T-cell (primary cell): Measurements from ENCODE around the gene JAML. TPM values are rescaled to one million over a fixed set of nuclear protein-coding genes. Genes with fewer than 3 reads are reported as not detected.

Experiments used
- ATAC-seq, 4 experiments: fragments of 200-7000 bp in 3 of 4; fragments of 150-1000 bp in 1 of 4; cut with Tn5 transposase; replicated peaks in 1 of 4; 1 replicate in 3 of 4; 2 replicates in 1 of 4; pipeline ENCODE4 v1.10.0; 2021; ENCODE audit warnings: moderate library complexity in 3 of 4, mild to moderate bottlenecking in 2 of 4, moderate number of reproducible peaks in 1 of 4
- CTCF ChIA-PET, 2 donors: fragments of 300-600 bp; sonication (Branson Sonifier 250); formaldehyde crosslinking; loops; one replicate each; lab custom pipeline; 2022; ENCODE audit warnings: antibody characterized with exemption in 2 of 2; lab: Charles Lee
- POLR2A ChIA-PET, 2 donors: fragments of 300-600 bp; sonication (Branson Sonifier 250); formaldehyde crosslinking; loops; one replicate each; lab custom pipeline; 2022; ENCODE audit warnings: antibody characterized with exemption in 2 of 2; lab: Charles Lee
- DNase-seq, 35 experiments: peaks; one replicate each; pipeline versions ENCODE4 v3.0.0 to v3.0.0-alpha.2; 2013 to 2023
- H3K27ac ChIP-seq: one replicate; pipeline ENCODE4 v1.5.1; 2013; ENCODE audit warnings: low read length
- H3K27me3 ChIP-seq, 2 experiments: replicated peaks in 1 of 2; 1 replicate in 1 of 2; 2 replicates in 1 of 2; pipeline versions ENCODE4 v1.6.1 to v1.7.0; 2013; ENCODE audit warnings: low read length in 1 of 2, mixed read lengths in 1 of 2; ENCODE audit not compliant: control insufficient read depth in 2 of 2, insufficient read depth in 2 of 2; ENCODE audit errors: extremely low read depth in 1 of 2
- H3K36me3 ChIP-seq, 2 donors: 1 replicate in 1 of 2; 2 replicates in 1 of 2; pipeline versions ENCODE4 v1.6.1 to v1.7.0; 2013; ENCODE audit warnings: low read length in 1 of 2; ENCODE audit not compliant: control insufficient read depth in 2 of 2, insufficient read depth in 1 of 2; ENCODE audit errors: extremely low read depth in 1 of 2
- H3K4me1 ChIP-seq, 2 experiments: 1 replicate in 1 of 2; 2 replicates in 1 of 2; pipeline versions ENCODE4 v1.6.1 to v1.7.0; 2013; ENCODE audit warnings: low read length in 2 of 2, mixed read lengths in 1 of 2; ENCODE audit not compliant: insufficient read depth in 2 of 2, control insufficient read depth in 1 of 2; ENCODE audit errors: extremely low read depth in 1 of 2
- H3K4me3 ChIP-seq, 2 donors: 1 replicate in 1 of 2; 2 replicates in 1 of 2; pipeline versions ENCODE4 v1.5.1 to v1.7.0; 2013; ENCODE audit warnings: mild to moderate bottlenecking in 2 of 2, low read length in 1 of 2, moderate library complexity in 1 of 2; ENCODE audit not compliant: control insufficient read depth in 1 of 2; ENCODE audit errors: extremely low read depth in 1 of 2
- H3K9me3 ChIP-seq: 2 replicates; pipeline ENCODE4 v1.7.0; 2013
- H3K27ac Mint-ChIP-seq, 2 donors: one replicate each; pipeline ENCODE4 v1.8.0; 2020 to 2021; ENCODE audit warnings: mild to moderate bottlenecking in 2 of 2, mixed read lengths in 2 of 2
- H3K27me3 Mint-ChIP-seq, 2 donors: one replicate each; pipeline ENCODE4 v1.8.0; 2021 to 2022; ENCODE audit warnings: mixed read lengths in 2 of 2
- H3K36me3 Mint-ChIP-seq: one replicate; pipeline ENCODE4 v1.8.0; 2021; ENCODE audit warnings: mixed read lengths
- H3K4me1 Mint-ChIP-seq, 3 donors: one replicate each; pipeline ENCODE4 v1.8.0; 2020 to 2022; ENCODE audit warnings: mixed read lengths in 3 of 3, mild to moderate bottlenecking in 1 of 3
- H3K4me3 Mint-ChIP-seq, 3 donors: one replicate each; pipeline ENCODE4 v1.8.0; 2020 to 2022; ENCODE audit warnings: mild to moderate bottlenecking in 3 of 3, mixed read lengths in 3 of 3, moderate library complexity in 3 of 3
- H3K9me3 Mint-ChIP-seq, 3 donors: one replicate each; pipeline ENCODE4 v1.8.0; 2020 to 2022; ENCODE audit warnings: mixed read lengths in 3 of 3
- WGBS: methylation state at CpG from one replicate; pipeline ENCODE4 v1.1.5; 2013; ENCODE audit warnings: missing lambda C conversion rate; ENCODE audit not compliant: insufficient coverage; 5-methylcytosine and 5-hydroxymethylcytosine counted together
- total RNA-seq, 35 experiments: library from RNA in 6 of 35; stranded (reverse) in 6 of 35; fragments of 120-200 nt in 1 of 35; gene quantifications; one replicate each; pipeline versions ENCODE4 v1.2.1 to v1.2.4 and lab custom pipeline; 2013 to 2026

JAML gene
- total RNA-seq, 5 donors from 2014 or later (not counting 1 experiment from before 2014, with no cell fraction given) = 60.8 to 165 (median 95.8) TPM

GRCh38 chr11:118170882-118171268 lies 53.9 kb downstream of the JAML start:
- Histone ChIP-seq H3K4me3 (no peak overlapping the region), H3K9me3 (no peaks in the 10 kb centered on the region), H3K27ac (no peak overlapping the region), H3K36me3 (no peaks in the 10 kb centered on the region), H3K27me3 (peaks cover 0 to 61% of the 10 kb centered on the region in 2 experiments), H3K4me1 (peaks cover 0 to 9% of the 10 kb centered on the region in 2 experiments)
- H3K9me3 Mint-ChIP-seq = no peaks in the 10 kb centered on the region
- no peak overlapping the region for H3K4me3 Mint-ChIP-seq
- ATAC-seq = no peak
- no peak overlapping the region for H3K27ac Mint-ChIP-seq
- no peaks in the 10 kb centered on the region for H3K36me3 Mint-ChIP-seq
- WGBS = 83% methylated on average over 2 of the region's 8 CpGs
- H3K4me1 Mint-ChIP-seq = peaks cover 0 to 2% (median 2%) of the 10 kb centered on the region in 3 donors
- ChIA-PET CTCF (interaction anchor here (0.5 to 2.0 kb wide), 12 partner anchors 10 to 365 kb away, joined by 3 to 14 read pairs (median 3); no protein-coding TSS in a partner anchor), POLR2A (no interaction called here)
- no peak for DNase-seq
- H3K27me3 Mint-ChIP-seq = peaks cover 9 to 24% of the 10 kb centered on the region in 2 donors

GRCh38 chr11:118170231-118170630 lies 54.6 kb downstream of the JAML start:
- H3K4me1 ChIP-seq = peaks cover 0 to 9% of the 10 kb centered on the region in 2 experiments
- Mint-ChIP-seq H3K9me3 (no peaks in the 10 kb centered on the region), H3K36me3 (no peaks in the 10 kb centered on the region), H3K4me1 (peaks cover 0 to 2% (median 2%) of the 10 kb centered on the region in 3 donors), H3K4me3 (no peak overlapping the region), H3K27me3 (peaks cover 5 to 19% of the 10 kb centered on the region in 2 donors), H3K27ac (no peak overlapping the region)
- no peaks in the 10 kb centered on the region for H3K9me3 ChIP-seq
- DNase-seq (no peak), ATAC-seq (no peak)
- H3K36me3 ChIP-seq = no peaks in the 10 kb centered on the region
- H3K27ac ChIP-seq = no peak overlapping the region
- ChIA-PET CTCF (no interaction called here), POLR2A (no interaction called here)
- peaks cover 0 to 61% of the 10 kb centered on the region in 2 experiments for H3K27me3 ChIP-seq
- WGBS = 84% methylated on average over 9 of the region's 9 CpGs
- no peak overlapping the region for H3K4me3 ChIP-seq

GRCh38 chr11:118169300-118170140 lies 55.3 kb downstream of the JAML start:
- no peak for ATAC-seq

GRCh38 chr11:118168751-118169150 lies 56.1 kb downstream of the JAML start:
- no peaks in the 10 kb centered on the region for H3K36me3 ChIP-seq
- WGBS = no CpG with 5 or more reads among the region's 3 CpGs
- H3K9me3 ChIP-seq = no peaks in the 10 kb centered on the region
- peaks cover 0 to 71% of the 10 kb centered on the region in 2 experiments for H3K27me3 ChIP-seq
- DNase-seq (no peak), ATAC-seq (no peak)
- Mint-ChIP-seq H3K4me1 (peaks cover 0 to 2% (median 2%) of the 10 kb centered on the region in 3 donors), H3K27ac (no peak overlapping the region), H3K4me3 (no peak overlapping the region), H3K27me3 (peaks cover 5 to 23% of the 10 kb centered on the region in 2 donors), H3K36me3 (no peaks in the 10 kb centered on the region), H3K9me3 (no peaks in the 10 kb centered on the region)
- H3K27ac ChIP-seq = no peak overlapping the region
- H3K4me3 ChIP-seq = no peak overlapping the region
- ChIA-PET CTCF (no interaction called here), POLR2A (no interaction called here)
- peaks cover 0 to 9% of the 10 kb centered on the region in 2 experiments for H3K4me1 ChIP-seq

More at GRCh38 chr11:118169300-118170140, 55.3 kb downstream of the JAML start:
- H3K27me3 Mint-ChIP-seq = peaks cover 5 to 21% of the 10 kb centered on the region in 2 donors
- Histone ChIP-seq H3K4me1 (peaks cover 0 to 9% of the 10 kb centered on the region in 2 experiments), H3K27ac (no peak overlapping the region), H3K36me3 (no peaks in the 10 kb centered on the region), H3K9me3 (no peaks in the 10 kb centered on the region), H3K4me3 (no peak overlapping the region), H3K27me3 (peaks cover 0 to 67% of the 10 kb centered on the region in 2 experiments)
- WGBS = 87% methylated on average over 5 of the region's 7 CpGs
- H3K27ac Mint-ChIP-seq = no peak overlapping the region
- H3K4me3 Mint-ChIP-seq = no peak overlapping the region
- H3K4me1 Mint-ChIP-seq = peaks cover 0 to 2% (median 2%) of the 10 kb centered on the region in 3 donors
- ChIA-PET POLR2A (no interaction called here), CTCF (interaction anchor here in 1 of 2 donors (0.7 kb wide), 1 partner anchor 1025 kb away, joined by 4 read pairs; no protein-coding TSS in a partner anchor)
- no peak for DNase-seq
- H3K9me3 Mint-ChIP-seq = no peaks in the 10 kb centered on the region
- no peaks in the 10 kb centered on the region for H3K36me3 Mint-ChIP-seq

GRCh38 chr11:118168316-118168715 lies 56.5 kb downstream of the JAML start:
- CTCF ChIA-PET = no interaction called here
- Mint-ChIP-seq H3K36me3 (no peaks in the 10 kb centered on the region), H3K4me3 (no peak overlapping the region), H3K27me3 (peaks cover 5 to 26% of the 10 kb centered on the region in 2 donors), H3K27ac (no peak overlapping the region), H3K4me1 (peaks cover 0 to 2% (median 2%) of the 10 kb centered on the region in 3 donors), H3K9me3 (no peaks in the 10 kb centered on the region)
- Histone ChIP-seq H3K4me3 (no peak overlapping the region), H3K36me3 (no peaks in the 10 kb centered on the region), H3K27ac (no peak overlapping the region), H3K4me1 (peaks cover 0 to 9% of the 10 kb centered on the region in 2 experiments), H3K27me3 (peaks cover 0 to 69% of the 10 kb centered on the region in 2 experiments), H3K9me3 (no peaks in the 10 kb centered on the region)
- DNase-seq (no peak), ATAC-seq (no peak)
- POLR2A ChIA-PET = no interaction called here
- WGBS = 88% methylated on average over 8 of the region's 8 CpGs

- 72% methylated on average over 6 of the region's 12 CpGs for WGBS
- Mint-ChIP-seq H3K27me3 (peaks cover 5 to 26% of the 10 kb centered on the region in 2 donors), H3K4me1 (peaks cover 0 to 2% (median 2%) of the 10 kb centered on the region in 3 donors), H3K4me3 (no peak overlapping the region), H3K27ac (no peak overlapping the region), H3K9me3 (no peaks in the 10 kb centered on the region), H3K36me3 (no peaks in the 10 kb centered on the region)
- H3K4me1 ChIP-seq = peaks cover 0 to 9% of the 10 kb centered on the region in 2 experiments
- ChIA-PET CTCF (interaction anchor here in 1 of 2 donors (0.6 to 0.7 kb wide), 2 partner anchors 21 to 431 kb away, joined by 3 to 4 read pairs; no protein-coding TSS in a partner anchor), POLR2A (no interaction called here)
- no peaks in the 10 kb centered on the region for H3K9me3 ChIP-seq
- no peaks in the 10 kb centered on the region for H3K36me3 ChIP-seq
- ATAC-seq (no peak), DNase-seq (no peak)
- no peak overlapping the region for H3K27ac ChIP-seq
- no peak overlapping the region for H3K4me3 ChIP-seq
- peaks cover 0 to 68% of the 10 kb centered on the region in 2 experiments for H3K27me3 ChIP-seq
Observed at GRCh38 chr11:118167906-118168305, 56.9 kb downstream of the JAML start.
